Measurements from ENCODE around the gene DGKQ.
A peak's percentile ranks its signal among the peaks of the same experiment; 100 is the strongest.

DGKQ gene, protein sequence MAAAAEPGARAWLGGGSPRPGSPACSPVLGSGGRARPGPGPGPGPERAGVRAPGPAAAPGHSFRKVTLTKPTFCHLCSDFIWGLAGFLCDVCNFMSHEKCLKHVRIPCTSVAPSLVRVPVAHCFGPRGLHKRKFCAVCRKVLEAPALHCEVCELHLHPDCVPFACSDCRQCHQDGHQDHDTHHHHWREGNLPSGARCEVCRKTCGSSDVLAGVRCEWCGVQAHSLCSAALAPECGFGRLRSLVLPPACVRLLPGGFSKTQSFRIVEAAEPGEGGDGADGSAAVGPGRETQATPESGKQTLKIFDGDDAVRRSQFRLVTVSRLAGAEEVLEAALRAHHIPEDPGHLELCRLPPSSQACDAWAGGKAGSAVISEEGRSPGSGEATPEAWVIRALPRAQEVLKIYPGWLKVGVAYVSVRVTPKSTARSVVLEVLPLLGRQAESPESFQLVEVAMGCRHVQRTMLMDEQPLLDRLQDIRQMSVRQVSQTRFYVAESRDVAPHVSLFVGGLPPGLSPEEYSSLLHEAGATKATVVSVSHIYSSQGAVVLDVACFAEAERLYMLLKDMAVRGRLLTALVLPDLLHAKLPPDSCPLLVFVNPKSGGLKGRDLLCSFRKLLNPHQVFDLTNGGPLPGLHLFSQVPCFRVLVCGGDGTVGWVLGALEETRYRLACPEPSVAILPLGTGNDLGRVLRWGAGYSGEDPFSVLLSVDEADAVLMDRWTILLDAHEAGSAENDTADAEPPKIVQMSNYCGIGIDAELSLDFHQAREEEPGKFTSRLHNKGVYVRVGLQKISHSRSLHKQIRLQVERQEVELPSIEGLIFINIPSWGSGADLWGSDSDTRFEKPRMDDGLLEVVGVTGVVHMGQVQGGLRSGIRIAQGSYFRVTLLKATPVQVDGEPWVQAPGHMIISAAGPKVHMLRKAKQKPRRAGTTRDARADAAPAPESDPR

DNA sequence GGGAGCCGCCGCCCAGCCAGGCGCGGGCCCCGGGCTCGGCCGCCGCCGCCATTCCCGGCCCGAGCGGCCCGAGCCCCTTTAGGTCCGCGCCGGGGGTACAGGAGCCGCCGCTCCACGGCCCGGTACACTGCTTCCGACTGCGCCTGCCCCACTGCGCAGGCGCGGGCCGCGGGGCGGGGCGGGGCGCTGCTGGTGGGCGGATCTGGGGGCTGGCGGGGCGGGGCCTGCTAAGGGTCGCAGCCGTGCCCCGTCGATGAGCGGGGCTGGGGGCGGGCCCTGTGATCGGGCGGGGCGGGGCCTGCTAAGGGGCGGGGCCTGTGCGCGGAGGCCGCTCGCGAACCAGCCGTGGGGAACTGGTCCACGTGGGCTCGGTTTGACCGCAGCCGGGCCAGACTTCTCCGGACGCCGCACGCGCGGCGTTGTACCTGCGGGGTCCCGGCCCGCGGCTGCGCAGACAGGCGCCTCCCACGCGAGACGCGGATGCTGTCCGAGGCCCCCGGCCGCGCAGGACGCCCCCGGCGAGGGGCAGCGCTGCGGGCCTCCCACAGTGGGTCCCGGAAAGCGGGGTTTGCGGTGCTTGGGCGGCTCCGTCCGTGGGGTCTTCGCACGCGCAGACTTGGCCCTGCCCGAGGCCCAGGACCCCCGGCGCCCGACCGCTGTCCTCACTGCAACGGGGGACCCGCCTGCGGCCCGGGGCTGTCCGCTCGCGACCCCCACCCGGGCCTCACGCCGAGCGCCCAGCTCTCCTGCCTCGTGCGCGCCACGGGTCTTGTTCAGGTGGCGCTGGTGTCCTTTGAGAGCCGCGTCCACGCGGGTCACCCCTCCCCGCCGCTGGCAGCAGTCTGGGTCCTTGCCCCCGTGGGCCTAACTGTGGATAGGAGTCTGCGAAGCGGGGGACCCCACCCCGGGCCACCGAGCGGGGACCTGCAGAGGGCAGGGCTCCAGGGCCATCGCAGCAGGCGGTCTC lies at the start of gene DGKQ:
DGKQ (minus strand) TSS at position 139 of the 967 bp plus-strand sequence; CDS start at position 52, 87 bp downstream.
- DNase-seq (ENCODE audit: low read depth), result peak; percentile 62

DNA sequence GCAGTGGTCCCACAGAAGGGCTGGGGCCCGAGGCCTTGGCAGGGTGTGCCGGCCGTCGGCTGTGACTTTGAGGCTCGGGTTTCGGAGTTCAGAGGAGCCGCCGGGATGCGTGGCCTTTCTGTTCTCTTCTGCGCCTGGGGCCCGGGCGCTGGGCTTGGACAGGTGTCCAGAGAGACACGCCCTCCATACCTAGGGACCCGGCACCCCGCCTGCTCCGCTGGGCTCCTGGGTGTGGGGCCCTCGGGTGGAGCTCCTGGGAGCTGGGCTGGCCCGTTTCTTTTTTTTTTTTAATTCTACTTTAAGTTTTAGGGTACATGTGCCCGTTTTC lies 49.3 kb upstream of the DGKQ start:
- no peak for DNase-seq (ENCODE audit: low read depth)

DNA sequence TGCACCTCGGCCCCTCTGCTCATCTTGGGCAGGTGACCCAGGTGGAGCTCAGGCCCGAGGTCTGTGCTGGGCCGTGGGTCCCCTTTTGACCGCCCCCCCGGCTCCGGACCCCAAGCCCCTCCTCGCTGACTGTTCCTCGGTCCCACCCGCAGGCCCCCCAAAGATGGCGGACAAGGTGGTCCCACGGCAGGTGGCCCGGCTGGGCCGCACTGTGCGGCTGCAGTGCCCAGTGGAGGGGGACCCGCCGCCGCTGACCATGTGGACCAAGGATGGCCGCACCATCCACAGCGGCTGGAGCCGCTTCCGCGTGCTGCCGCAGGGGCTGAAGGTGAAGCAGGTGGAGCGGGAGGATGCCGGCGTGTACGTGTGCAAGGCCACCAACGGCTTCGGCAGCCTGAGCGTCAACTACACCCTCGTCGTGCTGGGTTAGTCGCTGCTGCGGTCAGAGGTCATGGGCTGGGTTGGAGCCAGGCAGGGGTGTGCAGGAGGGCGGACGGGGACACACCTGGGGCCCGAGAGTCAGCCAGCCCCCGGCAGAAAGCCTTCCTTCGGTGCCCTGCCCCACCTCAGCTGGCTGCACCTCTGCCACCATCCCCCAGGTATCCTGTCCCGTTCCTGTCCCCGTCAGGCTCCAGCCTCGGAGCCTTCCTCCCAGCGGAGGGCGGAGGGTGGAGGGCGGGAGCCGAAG lies 48.8 kb upstream of the DGKQ start:
- DNase-seq (ENCODE audit: low read depth), result no peak

DNA sequence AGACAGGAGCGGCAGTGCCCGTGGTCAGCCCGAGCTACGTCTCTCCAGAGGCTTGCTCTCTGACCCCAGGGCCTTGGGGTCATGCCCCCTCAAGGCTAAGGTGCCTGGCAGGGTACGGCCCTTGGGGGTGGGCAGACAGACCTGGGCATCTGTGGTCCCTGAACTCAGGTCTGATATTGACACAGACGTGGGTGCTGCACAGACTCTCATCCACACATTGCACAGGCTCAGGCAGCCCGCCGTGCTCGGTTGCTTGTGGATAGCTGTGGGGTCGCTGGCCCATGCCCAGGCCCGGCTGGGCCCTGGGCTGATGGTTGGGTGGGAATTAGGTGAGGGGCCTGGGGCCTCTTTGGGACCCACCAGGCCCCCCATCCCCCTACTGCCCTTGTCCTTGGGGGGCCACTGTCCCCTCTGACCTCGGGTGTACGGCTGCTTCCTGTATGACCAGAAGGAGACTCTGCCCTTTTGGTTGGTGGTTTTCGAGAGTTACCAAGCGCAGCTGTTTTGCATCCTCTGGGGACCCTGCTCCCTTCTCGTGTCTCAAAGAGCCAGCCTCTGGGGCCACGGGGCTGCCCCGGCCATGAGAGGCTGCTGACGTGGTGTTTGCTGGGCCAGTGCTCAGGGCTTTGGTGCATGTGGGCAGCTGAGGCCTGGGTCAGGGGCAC lies 48.1 kb upstream of the DGKQ start:
- no peak for DNase-seq (ENCODE audit: low read depth)

DNA sequence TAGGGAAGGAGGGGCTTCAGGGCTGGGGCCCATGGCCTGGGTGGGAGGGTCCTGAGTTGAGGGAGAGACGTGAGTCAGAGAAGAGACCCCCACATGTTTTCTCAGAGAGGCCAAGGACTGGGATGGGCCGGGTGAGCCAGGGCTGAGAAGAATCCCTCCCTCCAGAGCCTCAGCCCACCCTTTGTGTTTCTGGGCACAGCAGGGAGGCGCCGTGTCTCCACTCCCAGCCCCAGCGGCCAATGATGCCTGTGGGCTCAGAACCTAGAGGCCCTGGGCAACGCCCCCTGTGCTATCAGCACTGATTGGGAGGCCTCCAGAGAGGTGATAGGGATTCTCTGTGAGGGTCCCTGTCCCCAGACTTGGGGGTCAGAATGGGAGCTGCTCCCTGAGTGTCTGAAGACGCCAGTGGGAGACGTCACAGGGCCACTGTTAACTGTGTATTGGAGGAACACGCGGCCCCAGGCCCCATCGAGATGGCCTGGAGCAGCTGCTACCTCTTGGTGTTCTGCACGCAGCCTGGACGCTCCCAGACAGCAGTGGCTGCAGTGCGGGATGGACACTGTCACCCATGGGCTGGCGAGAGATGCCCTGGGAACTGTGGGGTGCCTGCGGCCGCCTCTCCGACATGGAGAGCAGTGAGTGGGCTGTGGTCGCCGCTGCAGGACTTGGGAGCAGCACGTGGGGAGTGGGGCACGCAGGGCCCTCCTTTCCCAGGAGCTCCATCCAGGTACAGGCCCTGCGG lies 46.5 kb upstream of the DGKQ start:
- DNase-seq (ENCODE audit: low read depth), result no peak

DNA sequence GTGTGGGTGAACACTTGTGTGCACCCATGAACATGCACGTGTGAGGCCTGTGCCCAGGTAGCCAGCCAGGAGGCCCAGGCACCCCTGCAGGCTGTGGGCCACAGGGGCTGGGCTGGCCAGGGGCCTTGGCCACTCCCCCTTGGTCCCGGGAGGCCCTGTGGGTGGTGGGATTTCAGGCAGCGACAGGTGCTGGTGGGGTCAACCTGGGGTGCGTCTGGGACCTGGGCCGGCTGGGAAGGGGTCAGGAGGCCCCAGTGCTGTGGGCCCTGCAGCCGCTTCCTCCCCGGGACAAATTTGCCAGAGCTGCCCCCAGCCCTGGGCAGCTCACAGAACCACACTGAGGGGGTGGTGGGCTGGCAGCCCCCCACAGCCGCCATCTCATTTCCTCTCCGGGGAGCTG lies 46.0 kb upstream of the DGKQ start:
- DNase-seq (ENCODE audit: low read depth), result no peak

DNA sequence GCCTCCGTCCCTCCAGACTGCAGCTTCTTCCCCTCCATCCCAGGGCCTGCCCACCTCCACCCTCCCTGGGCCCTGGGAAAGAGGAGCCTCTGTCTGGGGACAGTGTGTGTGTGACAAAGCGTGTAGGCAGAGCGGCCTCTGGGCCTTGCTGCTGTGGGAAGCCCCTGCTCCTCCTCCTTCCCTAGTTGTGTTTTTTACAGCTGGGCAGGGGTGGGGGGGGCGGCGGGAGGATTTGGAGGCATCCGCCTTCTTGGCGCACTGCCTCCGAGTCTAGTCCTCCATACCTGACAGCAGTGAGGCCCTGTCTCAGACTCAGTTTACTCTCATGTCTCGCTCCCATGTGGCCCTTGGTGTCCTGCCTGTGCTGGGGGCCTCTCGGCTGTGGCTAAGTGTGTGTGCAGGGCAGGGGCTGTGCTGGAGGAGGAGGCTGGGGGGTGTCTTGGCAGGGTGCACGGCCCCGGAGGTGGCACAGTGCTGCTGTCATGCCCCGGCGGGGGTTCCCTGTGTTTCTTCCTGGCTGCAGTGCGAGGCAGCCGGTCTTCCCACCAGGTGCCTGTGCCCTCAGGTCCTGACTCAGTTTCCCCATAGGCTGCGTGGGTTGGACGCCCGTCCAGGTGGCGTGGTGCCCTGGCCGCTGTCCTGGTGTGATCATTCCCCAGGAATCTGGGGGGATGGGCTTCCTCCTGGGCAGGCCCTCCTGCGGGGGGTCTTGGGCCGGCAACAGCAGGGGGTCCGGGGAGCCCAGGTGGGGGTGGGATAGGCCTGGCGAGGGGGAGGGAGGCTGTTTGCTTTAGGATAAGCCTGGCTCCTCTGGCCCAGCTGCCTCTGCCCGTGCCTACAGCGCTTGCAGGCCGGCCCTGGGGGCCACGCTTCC lies 45.0 kb upstream of the DGKQ start:
- DNase-seq (ENCODE audit: low read depth), result no peak

DNA sequence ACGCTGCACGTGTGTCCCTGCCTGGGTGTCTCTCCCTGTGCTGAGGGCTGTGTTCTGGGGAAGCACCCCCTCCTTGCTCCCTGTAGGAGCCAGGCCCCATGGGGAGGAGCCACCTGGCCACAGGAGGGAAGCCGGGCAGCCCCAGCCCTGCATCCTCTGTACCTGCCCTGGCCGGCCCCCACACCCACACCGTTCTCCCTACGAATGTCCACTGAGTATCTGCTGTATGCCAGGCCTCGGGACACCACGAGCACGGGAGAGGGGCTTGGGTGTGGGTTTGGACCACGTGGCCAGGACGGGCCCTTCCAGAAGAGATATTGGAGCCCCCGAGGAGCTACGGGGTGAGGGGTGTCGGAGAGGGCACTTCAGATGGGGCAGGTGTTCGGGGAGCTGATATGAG lies 44.3 kb upstream of the DGKQ start:
- no peak for DNase-seq (ENCODE audit: low read depth)

DNA sequence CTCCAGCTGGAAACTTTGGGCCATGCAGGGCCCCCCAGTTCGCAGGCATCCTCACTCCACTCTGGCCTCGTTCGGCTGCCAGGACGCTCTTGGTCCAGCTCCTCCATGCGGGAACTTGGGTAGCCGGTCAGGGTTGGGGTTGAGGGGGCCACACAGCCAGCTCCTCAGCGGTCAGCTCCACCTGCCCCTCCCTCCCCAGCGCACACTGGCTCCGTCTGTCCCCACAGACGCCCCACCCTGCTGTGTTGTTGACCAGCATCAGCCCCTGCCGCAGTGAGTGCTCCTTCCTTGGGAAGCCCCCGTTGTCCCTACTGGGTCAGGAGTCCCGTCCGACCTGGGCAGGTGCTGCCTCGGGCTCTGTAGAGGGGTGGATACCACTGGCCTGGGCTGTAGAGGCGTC lies 43.8 kb upstream of the DGKQ start:
- DNase-seq (ENCODE audit: low read depth), result no peak

DNA sequence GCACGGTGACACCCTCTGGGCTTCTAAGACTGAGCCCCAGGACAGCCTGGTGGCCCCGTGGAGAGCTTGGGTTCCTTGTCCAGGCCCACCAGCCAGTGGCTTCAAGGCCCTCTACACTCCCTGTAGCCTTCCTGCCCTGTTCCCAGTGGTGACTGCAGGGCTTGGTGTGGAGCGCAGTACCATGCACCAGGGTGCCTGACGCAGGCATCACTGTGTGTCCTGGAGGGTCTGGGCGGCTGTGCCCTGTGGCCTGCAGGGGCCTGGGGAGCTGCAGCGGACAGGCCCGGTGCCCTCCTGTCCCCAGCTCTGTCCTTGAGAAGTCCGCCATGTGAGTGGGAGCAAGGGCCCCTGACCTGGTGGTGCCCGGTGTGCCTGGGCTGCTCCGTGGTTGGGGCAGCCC lies 42.4 kb upstream of the DGKQ start:
- DNase-seq (ENCODE audit: low read depth), result no peak

DNA sequence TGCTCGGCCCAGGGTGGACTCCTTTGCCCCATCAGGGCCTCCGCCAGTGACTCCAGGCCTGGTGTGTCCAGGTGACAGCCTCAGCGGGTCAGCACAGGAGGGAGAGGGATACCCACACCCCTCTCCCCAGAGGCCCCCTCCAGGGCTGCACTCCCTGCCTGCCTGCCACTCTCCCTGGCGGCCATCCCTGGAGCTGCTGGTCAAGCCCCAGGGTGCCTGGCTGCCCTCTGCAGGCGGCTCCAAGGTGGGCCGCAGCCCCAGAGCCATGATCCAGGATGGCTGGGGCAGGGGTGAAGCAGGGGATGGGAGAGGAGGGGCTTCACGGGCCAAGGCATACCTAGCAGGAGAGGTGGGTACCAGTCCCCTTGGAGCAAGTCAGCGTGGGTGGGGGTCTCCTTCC lies 41.8 kb upstream of the DGKQ start:
- DNase-seq (ENCODE audit: low read depth), result no peak

DNA sequence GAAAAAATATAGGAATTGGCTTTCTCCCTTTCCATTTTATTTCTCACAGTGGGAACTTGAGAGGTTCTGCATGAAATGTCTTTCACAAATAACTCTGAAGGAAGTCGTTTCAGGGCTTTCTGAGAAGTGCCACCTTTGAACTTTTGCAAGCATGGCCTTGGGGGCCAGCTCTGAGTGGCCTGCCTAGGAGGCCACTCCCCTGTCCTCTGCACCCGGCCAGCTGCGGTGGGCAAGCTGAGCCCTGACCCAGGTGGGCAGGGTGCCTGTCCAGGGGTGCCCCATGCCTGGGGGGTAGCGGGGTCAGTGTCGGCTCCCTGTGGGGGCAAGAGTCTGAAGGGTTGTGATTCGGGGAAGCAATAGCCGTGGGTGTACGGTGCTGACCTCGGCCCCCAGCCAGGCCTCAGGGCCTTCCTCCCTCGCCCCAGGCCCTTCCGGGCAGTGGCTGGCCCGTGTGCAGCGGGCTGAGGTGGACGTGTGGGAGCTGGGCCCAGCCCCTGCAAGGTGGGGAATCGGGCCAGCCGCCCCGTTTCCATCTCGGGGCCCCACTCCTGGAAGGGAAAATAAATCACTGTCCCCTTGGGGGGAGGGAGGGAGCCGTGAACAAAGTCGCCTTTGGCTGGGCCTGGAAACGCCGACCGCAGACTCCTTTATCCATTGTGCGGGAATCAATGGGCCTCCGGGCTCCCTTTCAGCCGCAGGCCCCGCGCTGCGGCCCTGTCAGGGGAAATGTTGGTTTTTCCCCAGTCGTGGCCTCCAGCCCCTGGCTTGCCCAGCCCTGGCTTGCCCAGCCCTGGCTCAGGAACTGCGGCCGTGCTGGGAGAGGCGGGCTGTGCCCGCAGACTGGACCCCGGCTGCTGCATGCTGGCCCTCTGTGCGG lies 41.2 kb upstream of the DGKQ start:
- no peak for DNase-seq (ENCODE audit: low read depth)

DNA sequence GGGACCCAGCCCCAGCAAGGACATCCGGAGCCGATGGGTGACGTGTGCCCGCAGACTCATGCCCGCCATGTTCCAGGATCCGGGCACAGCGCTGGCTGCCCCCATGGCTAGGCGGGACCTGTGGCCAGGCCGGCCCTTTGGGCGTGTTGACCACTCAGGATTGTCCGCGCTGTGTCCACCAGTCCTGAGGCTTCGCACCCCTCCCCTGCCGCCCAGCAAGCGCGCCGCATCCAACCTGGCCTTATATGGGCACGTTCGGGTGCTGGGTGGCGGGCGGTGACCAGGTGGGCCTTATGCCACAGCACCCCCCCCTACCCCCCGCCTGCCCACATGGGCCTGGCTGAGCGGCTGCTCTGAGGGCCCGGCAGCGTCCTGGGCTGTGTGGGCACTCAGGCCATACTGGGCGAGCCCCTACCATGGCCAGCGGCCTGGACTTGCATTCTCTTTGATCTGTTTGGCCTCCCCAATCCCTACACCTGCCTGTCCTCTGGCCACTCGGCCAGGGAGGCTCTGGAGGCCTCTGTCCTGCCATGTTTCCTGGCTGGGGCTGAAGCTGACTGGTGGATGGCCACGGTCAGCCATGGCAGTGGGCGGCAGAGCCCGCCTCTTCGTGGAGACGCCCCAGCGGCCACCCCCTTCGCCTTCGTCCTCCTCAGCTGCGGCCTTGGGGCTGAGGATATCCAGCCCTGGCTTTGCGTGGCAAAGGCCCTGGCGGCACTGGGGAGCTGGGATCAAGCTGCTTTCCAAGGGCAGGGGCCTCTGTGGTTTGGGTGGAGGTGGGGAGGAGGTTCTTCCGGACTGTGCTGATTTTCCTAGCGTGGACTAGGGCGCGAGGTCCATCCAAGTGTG lies 40.1 kb upstream of the DGKQ start:
- DNase-seq (ENCODE audit: low read depth), result no peak

DNA sequence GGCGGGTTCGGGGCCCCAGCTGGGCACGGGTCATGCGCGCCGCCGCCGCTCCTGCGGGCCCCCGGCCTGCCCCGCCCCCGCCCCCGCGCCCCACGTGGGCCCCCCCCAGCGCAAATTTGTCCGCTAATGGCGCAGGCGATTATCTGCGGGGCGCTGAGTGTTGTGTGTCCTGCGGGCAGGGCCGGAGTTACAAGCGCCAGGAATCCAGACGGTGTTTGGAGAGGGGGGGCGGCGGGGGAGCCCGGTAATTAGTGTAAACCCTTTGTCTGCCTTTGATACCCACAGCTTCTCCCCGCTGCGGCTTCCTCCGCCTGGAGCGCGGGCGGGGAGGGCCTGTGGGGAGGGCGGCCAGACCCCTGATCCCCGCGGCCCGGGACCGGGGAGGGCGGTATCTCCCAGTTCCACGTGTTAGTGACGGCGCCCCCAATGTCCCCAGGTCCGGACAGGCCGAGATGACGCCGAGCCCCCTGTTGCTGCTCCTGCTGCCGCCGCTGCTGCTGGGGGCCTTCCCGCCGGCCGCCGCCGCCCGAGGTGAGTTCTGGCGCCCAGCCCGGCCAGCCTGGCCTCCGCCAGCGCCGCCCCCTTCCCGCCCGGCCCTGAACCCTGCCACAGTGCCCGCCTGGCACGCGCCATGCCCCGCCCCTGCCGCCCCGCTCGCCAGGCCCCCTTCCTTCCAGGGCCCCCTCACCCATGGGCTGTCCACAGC lies 38.8 kb upstream of the DGKQ start:
- no peak for DNase-seq (ENCODE audit: low read depth)

DNA sequence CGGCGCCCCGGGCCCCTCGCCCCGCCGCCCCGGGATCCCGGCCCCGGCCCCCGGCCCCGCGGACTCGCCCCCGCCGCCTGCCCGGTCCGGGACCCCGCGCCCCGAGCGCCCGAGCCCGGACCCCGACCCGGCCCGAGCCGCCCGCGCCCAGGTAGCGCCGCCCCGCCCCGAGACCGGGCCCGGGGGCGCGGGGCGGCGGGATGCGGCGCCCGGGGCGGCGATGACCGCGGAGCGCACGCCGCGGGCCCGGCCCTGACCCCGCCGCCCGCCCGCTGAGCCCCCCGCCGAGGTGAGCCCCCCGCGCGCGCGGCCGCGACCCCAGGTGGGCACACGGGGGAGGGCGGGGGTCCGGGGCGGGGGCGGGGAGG lies 38.3 kb upstream of the DGKQ start:
- DNase-seq (ENCODE audit: low read depth), result no peak

DNA sequence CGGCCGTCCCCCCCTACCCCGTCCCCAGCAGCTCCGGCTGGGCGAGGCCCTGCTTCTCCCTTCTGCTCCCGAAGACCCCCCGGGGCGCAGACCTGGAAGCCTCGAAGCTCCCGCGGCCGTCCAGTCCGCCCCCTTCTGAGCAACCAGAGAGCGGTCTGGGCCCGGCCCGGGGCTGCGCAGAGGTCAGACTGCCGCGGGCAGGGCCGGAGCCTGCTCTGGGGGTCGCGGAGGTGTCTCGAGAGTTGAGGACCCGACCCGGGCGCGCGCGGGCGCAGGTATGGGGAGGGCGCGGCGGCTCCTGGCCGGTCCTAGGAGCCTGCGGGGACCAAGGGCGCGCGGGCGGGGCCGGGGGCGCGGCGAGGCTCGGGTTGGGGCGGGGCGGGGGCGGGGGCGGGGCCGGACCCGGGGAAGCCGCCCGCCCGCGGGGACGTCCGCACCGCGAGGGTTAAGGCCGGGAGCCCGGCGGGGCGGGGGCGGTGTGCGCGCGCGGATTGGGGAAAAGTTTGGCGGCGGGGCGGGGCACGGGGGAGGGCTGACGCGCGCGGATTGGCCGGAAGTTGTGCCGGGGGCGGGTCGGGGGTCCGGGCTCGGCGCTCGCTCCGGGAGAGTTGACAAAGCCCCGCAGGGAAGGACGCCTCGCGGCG lies 37.8 kb upstream of the DGKQ start, which contains the start of gene FGFRL1:
FGFRL1 (plus strand) TSS at position 605 of the 644 bp plus-strand sequence. CDS start 860 bp downstream, outside the sequence.
- peak; percentile 59 for DNase-seq (ENCODE audit: low read depth)
